ENCODE measurements around the gene CNPPD1. TPM values are rescaled to one million over a fixed set of nuclear protein-coding genes. Genes with fewer than 3 reads are reported as not detected.
"Not testable (repeated sequence)": the region's sequence is repeated elsewhere in the genome, so short reads cannot be mapped to it uniquely, and the experiment has no call there.

CNPPD1 gene
- total RNA-seq, 1 experiment from 2014 or later: 34.7 TPM

- in situ Hi-C loops (cut with HindIII; ENCODE audit: low sequenced_read_pairs): no loop called here
Measured at GRCh38 chr2:219209236-219210195, 32.8 kb upstream of the CNPPD1 start.

GRCh38 chr2:219207884-219208740 lies 31.4 kb upstream of the CNPPD1 start:
- in situ Hi-C loops (cut with HindIII; ENCODE audit: low sequenced_read_pairs): no loop called here
- peak; percentile 56 for DNase-seq (ENCODE audit: low spot score)

More at GRCh38 chr2:219209236-219210195, 32.8 kb upstream of the CNPPD1 start:
- no peak for DNase-seq (ENCODE audit: low spot score)

- peak; percentile 75 for DNase-seq (ENCODE audit: low spot score)
- in situ Hi-C loops (cut with HindIII; ENCODE audit: low sequenced_read_pairs): no loop called here
Measured at GRCh38 chr2:219207134-219207883, 30.6 kb upstream of the CNPPD1 start.

- in situ Hi-C loops (cut with HindIII; ENCODE audit: low sequenced_read_pairs): no loop called here
- DNase-seq (ENCODE audit: low spot score): peak; percentile 94
Measured at GRCh38 chr2:219206328-219207133, 29.8 kb upstream of the CNPPD1 start, which contains the start of gene ZFAND2B. TSS of gene ZFAND2B (plus strand) at chr2:219206782. CDS start at chr2:219206988, 206 bp downstream.

GRCh38 chr2:219205981-219206327 lies 29.2 kb upstream of the CNPPD1 start:
- in situ Hi-C loops (cut with HindIII; ENCODE audit: low sequenced_read_pairs): no loop called here
- no peak for DNase-seq (ENCODE audit: low spot score)

GRCh38 chr2:219205165-219205538 lies 28.4 kb upstream of the CNPPD1 start:
- in situ Hi-C loops (cut with HindIII; ENCODE audit: low sequenced_read_pairs): no loop called here

GRCh38 chr2:219204425-219205164 lies 27.9 kb upstream of the CNPPD1 start:
- DNase-seq (ENCODE audit: low spot score): no peak
- in situ Hi-C loops (cut with HindIII; ENCODE audit: low sequenced_read_pairs): no loop called here

More at GRCh38 chr2:219205165-219205538, 28.4 kb upstream of the CNPPD1 start:
- no peak for DNase-seq (ENCODE audit: low spot score)

GRCh38 chr2:219201331-219201730 lies 24.6 kb upstream of the CNPPD1 start:
- DNase-seq (ENCODE audit: low spot score); in situ Hi-C loops (cut with HindIII; ENCODE audit: low sequenced_read_pairs): not testable (repeated sequence)

- in situ Hi-C loops (cut with HindIII; ENCODE audit: low sequenced_read_pairs); DNase-seq (ENCODE audit: low spot score): not testable (repeated sequence)
Measured at GRCh38 chr2:219200502-219201326, 24.0 kb upstream of the CNPPD1 start.

- in situ Hi-C loops (cut with HindIII; ENCODE audit: low sequenced_read_pairs): no loop called here
- no peak for DNase-seq (ENCODE audit: low spot score)
Measured at GRCh38 chr2:219199470-219200211, 22.9 kb upstream of the CNPPD1 start.

- in situ Hi-C loops (cut with HindIII; ENCODE audit: low sequenced_read_pairs): no loop called here
- no peak for DNase-seq (ENCODE audit: low spot score)
Measured at GRCh38 chr2:219198974-219199373, 22.2 kb upstream of the CNPPD1 start.

- DNase-seq (ENCODE audit: low spot score): no peak
- in situ Hi-C loops (cut with HindIII; ENCODE audit: low sequenced_read_pairs): no loop called here
Measured at GRCh38 chr2:219197388-219197787, 20.7 kb upstream of the CNPPD1 start.

GRCh38 chr2:219186754-219187456 lies 10.2 kb upstream of the CNPPD1 start:
- DNase-seq (ENCODE audit: low spot score): no peak
- in situ Hi-C loops (cut with HindIII; ENCODE audit: low sequenced_read_pairs): no loop called here

- DNase-seq (ENCODE audit: low spot score): peak; percentile 96
- in situ Hi-C loops (cut with HindIII; ENCODE audit: low sequenced_read_pairs): no loop called here
Measured at GRCh38 chr2:219184121-219184520, 7.4 kb upstream of the CNPPD1 start.

- no peak for DNase-seq (ENCODE audit: low spot score)
- in situ Hi-C loops (cut with HindIII; ENCODE audit: low sequenced_read_pairs): no loop called here
Measured at GRCh38 chr2:219183151-219183772, 6.5 kb upstream of the CNPPD1 start.

Measured in G401 (cell line).